ENCODE data around the gene USP30.

USP30 gene

GRCh38 chr12:109089683-109090082 is 37.3 kb downstream of the USP30 start:
- peaks cover 39% of the 10 kb centered on the region; the same call in 1 of the 2 replicates for H3K36me3 ChIP-seq (ENCODE audit: insufficient read depth, low read length)
- peaks cover 8% of the 10 kb centered on the region for H4K20me1 ChIP-seq (ENCODE audit: insufficient read depth, low read length, poor library complexity, severe bottlenecking)
- no peak overlapping the region for H3K4me3 ChIP-seq (ENCODE audit: low read length, poor library complexity, severe bottlenecking)
- peak overlapping the region; percentile 94 for H3K4me2 ChIP-seq (ENCODE audit: low read depth, low read length, poor library complexity, severe bottlenecking)
- peak overlapping the region; percentile 30 for H3K9ac ChIP-seq (ENCODE audit: low read depth, low read length, poor library complexity, severe bottlenecking)
- no peaks in the 10 kb centered on the region for H3K27me3 ChIP-seq (ENCODE audit: insufficient read depth, low read length, poor library complexity, severe bottlenecking)
- H3K4me1 ChIP-seq (ENCODE audit: insufficient read depth, low read length, poor library complexity, severe bottlenecking) = peaks cover 32% of the 10 kb centered on the region
- H3K79me2 ChIP-seq (ENCODE audit: insufficient read depth, low read length) = peaks cover 40% of the 10 kb centered on the region
- H3K9me3 ChIP-seq (ENCODE audit: insufficient read depth, low read depth, low read length) = no peaks in the 10 kb centered on the region
- TF ChIP-seq CTCF (conservative IDR thresholded peaks at IDR 0.05; ENCODE audit: low read length) (no peak), EZH2phosphoT487 (IDR thresholded peaks at IDR 0.05; ENCODE audit: borderline replicate concordance) (no peak)
- no peaks in the 10 kb centered on the region for H3K9me2 ChIP-seq (replicated peaks; ENCODE audit: low read depth, low read length)
- H2AFZ ChIP-seq (ENCODE audit: low read length) = no peak overlapping the region
- no peaks in the 10 kb centered on the region for H3F3A ChIP-seq (ENCODE audit: low read depth)

GRCh38 chr12:109092497-109093021 is 40.2 kb downstream of the USP30 start:
- Histone ChIP-seq H3K4me3 (ENCODE audit: low read length, poor library complexity, severe bottlenecking) (peak overlapping the region; percentile 85), H3K36me3 (ENCODE audit: insufficient read depth, low read length) (peaks cover 13% of the 10 kb centered on the region; the same call in 1 of the 2 replicates), H3F3A (ENCODE audit: low read depth) (no peaks in the 10 kb centered on the region), H3K4me1 (ENCODE audit: insufficient read depth, low read length, poor library complexity, severe bottlenecking) (peaks cover 32% of the 10 kb centered on the region), H4K20me1 (ENCODE audit: insufficient read depth, low read length, poor library complexity, severe bottlenecking) (peaks cover 8% of the 10 kb centered on the region), H2AFZ (ENCODE audit: low read length) (peak overlapping the region; percentile 89), H3K9ac (ENCODE audit: low read depth, low read length, poor library complexity, severe bottlenecking) (peak overlapping the region; percentile 83), H3K9me2 (replicated peaks; ENCODE audit: low read depth, low read length) (no peaks in the 10 kb centered on the region), H3K27me3 (ENCODE audit: insufficient read depth, low read length, poor library complexity, severe bottlenecking) (no peaks in the 10 kb centered on the region), H3K9me3 (ENCODE audit: insufficient read depth, low read depth, low read length) (no peaks in the 10 kb centered on the region), H3K4me2 (ENCODE audit: low read depth, low read length, poor library complexity, severe bottlenecking) (peak overlapping the region; percentile 94), H3K79me2 (ENCODE audit: insufficient read depth, low read length) (peaks cover 40% of the 10 kb centered on the region)
- no peak for TF ChIP-seq EZH2phosphoT487 (IDR thresholded peaks at IDR 0.05; ENCODE audit: borderline replicate concordance)
- TF ChIP-seq CTCF (conservative IDR thresholded peaks at IDR 0.05; ENCODE audit: low read length) = no peak

GRCh38 chr12:109093022-109093918 is 40.9 kb downstream of the USP30 start, which contains the start of gene ALKBH2:
TSS of gene ALKBH2 (minus strand) at chr12:109093472. CDS start at chr12:109092786, 686 bp downstream.
- peak within 1 kb of the TSS; percentile 89 for H2AFZ ChIP-seq (ENCODE audit: low read length)
- H3K4me2 ChIP-seq (ENCODE audit: low read depth, low read length, poor library complexity, severe bottlenecking) = peak within 1 kb of the TSS; percentile 94
- H4K20me1 ChIP-seq (ENCODE audit: insufficient read depth, low read length, poor library complexity, severe bottlenecking) = peaks cover 9% of the 10 kb centered on the region
- TF ChIP-seq EZH2phosphoT487 (IDR thresholded peaks at IDR 0.05; ENCODE audit: borderline replicate concordance) (no peak), CTCF (conservative IDR thresholded peaks at IDR 0.05; ENCODE audit: low read length) (peak; percentile 79)
- peak within 1 kb of the TSS; percentile 85 for H3K4me3 ChIP-seq (ENCODE audit: low read length, poor library complexity, severe bottlenecking)
- H3F3A ChIP-seq (ENCODE audit: low read depth) = no peaks in the 10 kb centered on the region
- no peaks in the 10 kb centered on the region for H3K9me3 ChIP-seq (ENCODE audit: insufficient read depth, low read depth, low read length)
- H3K36me3 ChIP-seq (ENCODE audit: insufficient read depth, low read length) = peaks cover 7% of the 10 kb centered on the region; the same call in 1 of the 2 replicates
- no peaks in the 10 kb centered on the region for H3K27me3 ChIP-seq (ENCODE audit: insufficient read depth, low read length, poor library complexity, severe bottlenecking)
- H3K9me2 ChIP-seq (replicated peaks; ENCODE audit: low read depth, low read length) = no peaks in the 10 kb centered on the region
- peak within 1 kb of the TSS; percentile 83 for H3K9ac ChIP-seq (ENCODE audit: low read depth, low read length, poor library complexity, severe bottlenecking)
- peaks cover 42% of the 10 kb centered on the region for H3K79me2 ChIP-seq (ENCODE audit: insufficient read depth, low read length)
- H3K4me1 ChIP-seq (ENCODE audit: insufficient read depth, low read length, poor library complexity, severe bottlenecking) = peaks cover 32% of the 10 kb centered on the region

Data from Loucy (cell line).